ENCODE data around the gene PLSCR5. TPM values are rescaled to one million over a fixed set of nuclear protein-coding genes. Genes with fewer than 3 reads are reported as not detected.

Gene PLSCR5
- polyA plus RNA-seq, 1 experiment: not detected

- H3K4me3 ChIP-seq (ENCODE audit: low read depth, low read length): no peak overlapping the region
- CTCF ChIA-PET: interaction anchor here (0.7 kb wide), 1 partner anchor 9 kb away, joined by 3 read pairs; no protein-coding TSS in a partner anchor
- no peak for TF ChIP-seq CTCF (IDR thresholded peaks at IDR 0.05; ENCODE audit: insufficient read depth, low read depth, low read length)
- H3K36me3 ChIP-seq (ENCODE audit: control insufficient read depth, insufficient read depth, low read length): no peaks in the 10 kb centered on the region
- H3K27me3 ChIP-seq (ENCODE audit: control insufficient read depth, insufficient read depth, low read length): no peaks in the 10 kb centered on the region
- DNase-seq (ENCODE audit: low read depth): no peak
- POLR2A ChIA-PET: no interaction called here
Observed at GRCh38 chr3:146555311-146555710, 49.8 kb downstream of the PLSCR5 start.

- Histone ChIP-seq H3K4me3 (ENCODE audit: low read depth, low read length) (no peak overlapping the region), H3K27me3 (ENCODE audit: control insufficient read depth, insufficient read depth, low read length) (no peaks in the 10 kb centered on the region), H3K36me3 (ENCODE audit: control insufficient read depth, insufficient read depth, low read length) (no peaks in the 10 kb centered on the region)
- ChIA-PET CTCF (interaction anchor here (0.9 kb wide), 1 partner anchor 11 kb away, joined by 4 read pairs; no protein-coding TSS in a partner anchor), POLR2A (no interaction called here)
- no peak for DNase-seq (ENCODE audit: low read depth)
- TF ChIP-seq CTCF (IDR thresholded peaks at IDR 0.05; ENCODE audit: insufficient read depth, low read depth, low read length): no peak
Observed at GRCh38 chr3:146554151-146554760, 50.9 kb downstream of the PLSCR5 start.

GRCh38 chr3:146550743-146551510, 54.2 kb downstream of the PLSCR5 start:
- Histone ChIP-seq H3K27me3 (ENCODE audit: control insufficient read depth, insufficient read depth, low read length) (no peaks in the 10 kb centered on the region), H3K4me3 (ENCODE audit: low read depth, low read length) (no peak overlapping the region), H3K36me3 (ENCODE audit: control insufficient read depth, insufficient read depth, low read length) (no peaks in the 10 kb centered on the region)
- TF ChIP-seq CTCF (IDR thresholded peaks at IDR 0.05; ENCODE audit: insufficient read depth, low read depth, low read length): no peak
- POLR2A ChIA-PET: no interaction called here
- CTCF ChIA-PET: no interaction called here
- DNase-seq (ENCODE audit: low read depth): peak; percentile 33

- ChIA-PET CTCF (no interaction called here), POLR2A (no interaction called here)
- no peak overlapping the region for H3K4me3 ChIP-seq (ENCODE audit: low read depth, low read length)
- H3K36me3 ChIP-seq (ENCODE audit: control insufficient read depth, insufficient read depth, low read length): no peaks in the 10 kb centered on the region
- no peaks in the 10 kb centered on the region for H3K27me3 ChIP-seq (ENCODE audit: control insufficient read depth, insufficient read depth, low read length)
- no peak for DNase-seq (ENCODE audit: low read depth)
- no peak for TF ChIP-seq CTCF (IDR thresholded peaks at IDR 0.05; ENCODE audit: insufficient read depth, low read depth, low read length)
Observed at GRCh38 chr3:146550070-146550615, 55.0 kb downstream of the PLSCR5 start.

GRCh38 chr3:146547235-146547835, 57.8 kb downstream of the PLSCR5 start:
- TF ChIP-seq CTCF (IDR thresholded peaks at IDR 0.05; ENCODE audit: insufficient read depth, low read depth, low read length): no peak
- H3K4me3 ChIP-seq (ENCODE audit: low read depth, low read length): no peak overlapping the region
- ChIA-PET POLR2A (no interaction called here), CTCF (no interaction called here)
- DNase-seq (ENCODE audit: low read depth): no peak
- no peaks in the 10 kb centered on the region for H3K27me3 ChIP-seq (ENCODE audit: control insufficient read depth, insufficient read depth, low read length)
- H3K36me3 ChIP-seq (ENCODE audit: control insufficient read depth, insufficient read depth, low read length): no peaks in the 10 kb centered on the region

All from BJ (cell line).